GM19372 (cell line): Measurements from ENCODE around the gene EXOC6.

Source experiments
- ATAC-seq: cut with Tn5 transposase; IDR thresholded peaks from one replicate; pipeline ENCODE4 v1.9.1; 2021; ENCODE audit warnings: mild to moderate bottlenecking, low read depth, moderate library complexity; ENCODE audit not compliant: unreplicated experiment

The EXOC6 gene

DNA sequence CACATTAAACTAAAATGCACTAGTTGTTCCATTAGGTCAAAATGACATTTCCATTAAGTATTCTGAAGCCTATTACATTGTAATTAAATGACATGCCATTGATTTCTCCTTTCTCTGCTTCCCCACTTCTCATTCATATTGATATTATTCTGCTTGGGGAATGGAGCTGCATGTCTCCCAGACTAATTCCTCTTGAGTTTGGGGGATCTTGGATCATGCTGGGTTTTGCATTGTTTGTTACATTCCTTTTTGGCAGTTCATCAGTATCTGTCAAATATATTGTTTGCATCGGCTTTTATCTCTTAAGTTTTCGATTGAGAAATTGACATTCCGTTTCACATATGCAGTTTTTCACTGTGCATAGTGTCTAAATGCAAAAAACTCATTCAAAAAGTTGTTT, 147.2 kb downstream of the EXOC6 start:
- no peak for ATAC-seq

DNA sequence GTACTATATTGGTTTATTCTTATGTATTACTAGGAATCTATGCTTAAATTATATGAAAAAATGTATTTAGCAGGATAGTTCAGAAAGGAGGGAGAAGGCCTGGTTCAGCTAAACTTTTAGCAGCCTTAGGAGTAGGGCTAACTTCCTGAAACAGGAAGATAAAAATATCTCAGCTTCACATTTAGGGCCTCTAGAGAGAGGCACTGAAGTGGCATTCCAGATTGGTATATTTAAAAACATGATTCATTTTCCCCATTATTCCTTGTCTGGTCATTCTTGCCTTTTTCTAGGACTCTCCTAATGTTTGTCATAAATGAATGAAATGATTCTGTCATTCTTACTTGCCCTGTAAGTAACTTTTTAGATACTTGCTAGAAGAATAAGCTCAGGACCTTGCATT, 149.3 kb downstream of the EXOC6 start:
- ATAC-seq: no peak

DNA sequence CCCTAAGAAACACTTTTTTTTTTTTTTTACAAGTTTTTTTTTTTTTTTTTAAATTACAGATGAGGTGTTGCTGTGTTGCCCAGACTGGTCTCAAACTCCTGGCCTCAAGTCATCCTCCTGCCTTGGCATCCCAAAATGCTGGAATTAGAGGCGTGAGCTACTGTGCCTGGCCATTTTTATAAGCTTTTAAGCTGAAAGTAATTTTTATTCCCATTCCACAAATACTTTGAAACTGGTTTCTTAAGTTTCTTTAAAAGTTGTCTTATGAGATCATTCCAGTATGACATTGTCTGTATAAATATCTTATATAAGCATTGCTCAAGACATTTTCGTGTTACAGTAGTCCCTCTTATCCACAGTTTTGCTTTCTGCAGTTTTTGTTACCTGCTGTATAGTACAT, 150.9 kb downstream of the EXOC6 start:
- ATAC-seq: no peak

DNA sequence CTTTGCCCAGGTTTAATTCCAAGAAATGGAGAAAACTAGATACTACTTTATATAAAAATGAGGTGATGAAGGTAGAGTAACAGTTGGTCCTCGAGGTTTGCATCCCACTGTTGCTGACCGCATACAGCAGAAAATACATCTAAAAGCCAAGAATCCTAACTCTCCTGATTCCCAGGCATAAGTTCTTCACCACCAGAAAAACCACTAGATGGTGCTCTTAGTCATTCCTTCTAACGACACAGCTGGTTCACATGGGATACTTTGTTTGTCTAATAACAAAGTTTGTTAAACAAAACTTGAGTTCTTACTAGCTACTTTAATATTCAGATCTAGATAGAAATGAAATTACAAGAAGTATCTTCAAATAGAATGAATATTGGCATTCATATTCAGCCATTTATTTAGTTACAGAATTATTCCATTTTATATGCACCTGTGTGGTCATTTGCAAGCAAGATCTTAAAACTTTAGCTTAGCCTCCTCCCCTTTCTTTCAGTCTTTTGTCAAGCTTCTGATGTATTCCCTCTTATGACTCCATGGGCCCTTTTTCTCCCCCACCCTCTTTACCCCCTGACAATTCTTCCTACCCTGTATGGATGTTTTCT, 158.2 kb downstream of the EXOC6 start:
- ATAC-seq: no peak

DNA sequence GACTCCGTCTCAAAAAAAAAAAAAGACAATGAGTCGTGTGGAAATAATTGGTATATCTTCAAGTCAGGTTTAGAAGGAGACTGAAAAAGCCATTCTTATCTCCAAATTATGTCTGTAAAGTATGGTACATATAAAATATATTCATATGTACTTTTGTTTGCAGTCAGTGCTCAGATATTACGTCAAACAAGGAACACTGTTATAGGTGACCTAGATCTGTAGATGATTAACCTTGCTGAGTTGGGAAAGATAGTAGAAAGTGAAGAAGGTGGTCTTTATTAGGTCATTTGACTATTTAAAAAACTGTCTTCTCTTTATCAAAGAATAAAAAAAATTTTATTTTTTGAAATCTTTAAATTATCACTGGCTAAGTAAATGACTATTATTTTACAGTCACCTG, 167.4 kb downstream of the EXOC6 start:
- ATAC-seq: no peak

DNA sequence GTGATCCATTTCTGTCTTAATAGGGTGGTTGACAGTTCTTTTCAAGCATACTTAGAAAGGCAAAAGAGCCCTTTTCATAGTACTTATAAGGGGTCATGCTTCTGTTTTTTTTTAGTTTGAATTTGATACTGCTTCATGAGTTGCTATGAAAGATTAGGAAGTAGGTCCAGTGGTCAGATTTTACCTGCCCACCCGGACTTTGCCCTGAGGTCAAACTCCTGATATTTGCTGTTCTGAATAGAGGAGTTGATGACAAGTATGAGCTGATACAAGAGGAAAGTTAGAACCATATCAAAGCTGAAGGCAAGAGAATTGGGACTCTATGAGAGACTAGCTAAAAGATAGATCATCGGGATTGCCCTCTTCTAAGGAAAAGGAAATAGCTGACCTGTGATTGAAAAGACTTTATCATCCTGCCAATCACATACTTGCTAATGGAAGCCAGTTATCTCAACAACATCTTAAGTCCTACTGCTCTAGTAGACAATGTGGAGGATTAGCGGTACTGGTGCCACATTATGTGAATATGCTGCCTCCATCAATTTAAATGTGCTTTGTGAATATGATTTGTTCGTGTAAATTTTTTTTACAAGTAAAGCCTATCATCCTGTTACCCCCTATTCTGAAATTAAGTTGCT, 174.8 kb downstream of the EXOC6 start:
- no peak for ATAC-seq

DNA sequence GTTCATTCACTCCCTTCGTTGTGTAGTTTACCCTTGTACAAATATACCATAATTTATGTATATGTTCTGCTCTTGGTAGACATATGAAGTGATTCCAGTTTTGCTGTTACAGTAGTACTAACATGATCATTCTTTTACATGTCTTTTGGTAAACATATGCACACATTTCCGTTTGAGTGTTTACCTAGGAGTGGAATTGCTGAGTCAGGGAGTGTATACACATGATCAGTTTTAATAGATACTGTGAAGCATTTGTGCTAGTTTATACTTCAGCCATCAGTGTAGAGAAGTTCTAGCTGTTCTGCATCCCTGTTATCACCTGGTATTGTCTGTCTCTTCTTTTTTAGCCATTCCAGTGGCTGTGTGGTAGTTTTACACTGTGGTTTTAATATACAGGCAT, 177.8 kb downstream of the EXOC6 start:
- ATAC-seq: no peak

DNA sequence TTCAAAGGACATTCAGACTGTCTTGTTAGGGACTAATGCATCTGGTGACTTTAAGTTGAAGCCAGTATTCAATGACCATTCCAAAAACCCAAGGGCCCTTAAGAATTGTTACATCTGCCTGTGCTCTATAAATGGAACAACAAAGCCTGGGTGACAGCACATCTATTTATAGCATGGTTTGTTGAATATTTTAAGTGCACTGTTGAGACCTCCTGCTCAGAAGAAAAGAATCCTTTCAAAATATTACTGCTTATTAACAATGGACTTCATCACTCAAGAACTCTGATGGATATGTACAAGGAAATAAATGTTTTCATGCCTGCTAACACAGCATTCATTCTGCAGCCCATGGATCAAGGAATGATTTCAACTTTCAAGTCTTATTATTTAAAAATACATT, 179.2 kb downstream of the EXOC6 start:
- ATAC-seq: no peak

DNA sequence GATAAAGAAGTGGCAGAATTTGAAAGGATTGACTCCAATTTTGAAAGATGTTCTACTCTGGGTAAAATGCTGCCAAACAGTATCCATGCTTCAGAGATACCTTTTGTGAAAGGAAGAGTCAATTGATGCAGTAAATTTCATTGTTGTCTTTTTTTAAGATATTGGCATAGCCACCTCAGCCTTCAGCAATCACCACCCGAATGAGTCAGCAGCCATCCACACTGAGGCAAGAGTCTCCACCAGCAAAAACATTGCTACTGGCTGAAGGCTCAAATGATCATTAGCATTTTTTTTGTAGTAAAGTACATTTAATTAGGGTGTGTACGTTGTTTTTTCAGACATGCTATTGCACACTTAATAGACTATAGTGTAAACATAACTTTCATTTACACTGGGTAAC, 180.6 kb downstream of the EXOC6 start:
- ATAC-seq: no peak

DNA sequence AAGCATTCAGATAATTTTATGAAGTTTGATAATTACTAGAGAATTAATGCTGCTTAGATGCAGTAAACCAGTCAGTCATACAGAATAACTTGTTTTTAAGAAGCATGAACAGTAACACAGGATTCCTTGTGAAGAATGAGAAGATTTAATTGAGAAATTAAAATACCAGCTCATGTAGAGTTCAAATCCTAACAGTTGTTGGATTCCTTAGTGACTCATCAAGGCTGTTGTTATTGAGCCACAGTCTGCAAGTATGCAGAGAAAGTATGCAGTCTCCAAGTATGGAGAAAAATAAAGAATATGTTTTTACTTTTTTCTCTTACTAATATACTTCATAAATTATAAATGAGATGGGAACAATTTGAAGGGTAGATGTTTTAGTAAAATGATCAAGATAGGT, 182.1 kb downstream of the EXOC6 start:
- ATAC-seq: no peak

DNA sequence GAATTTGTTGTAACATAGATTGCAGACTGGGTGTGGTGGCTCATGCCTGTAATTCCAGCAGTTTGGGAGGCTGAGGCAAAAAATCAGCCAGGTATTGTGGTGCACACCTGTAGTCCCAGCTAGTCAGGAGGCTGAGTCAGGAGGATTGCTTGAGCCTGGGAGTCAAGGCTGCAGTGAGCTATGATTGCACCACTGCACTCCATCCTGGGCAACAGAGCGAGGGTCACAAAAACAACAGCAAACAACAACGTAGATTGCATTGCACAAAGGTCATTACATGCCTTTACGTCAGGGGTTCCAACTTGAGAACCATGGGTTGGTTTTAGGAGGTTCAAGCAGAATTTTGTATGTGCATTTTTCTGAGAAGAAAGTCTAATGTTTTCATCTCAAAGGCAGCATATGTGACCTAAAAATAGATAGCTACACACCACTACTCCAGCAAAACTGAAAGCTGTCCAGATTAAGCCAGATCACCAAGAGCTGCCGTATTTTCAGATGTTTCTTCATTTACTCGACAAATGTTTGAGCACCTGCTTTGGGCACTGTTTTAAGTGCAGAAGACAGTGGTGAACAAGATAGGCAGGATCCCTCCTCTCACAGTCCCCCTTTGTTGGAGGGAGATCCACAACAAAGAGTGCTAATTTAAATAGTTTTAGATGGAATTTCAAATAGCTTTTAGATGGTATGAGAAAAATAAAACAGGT, 183.9 kb downstream of the EXOC6 start:
- no peak for ATAC-seq

DNA sequence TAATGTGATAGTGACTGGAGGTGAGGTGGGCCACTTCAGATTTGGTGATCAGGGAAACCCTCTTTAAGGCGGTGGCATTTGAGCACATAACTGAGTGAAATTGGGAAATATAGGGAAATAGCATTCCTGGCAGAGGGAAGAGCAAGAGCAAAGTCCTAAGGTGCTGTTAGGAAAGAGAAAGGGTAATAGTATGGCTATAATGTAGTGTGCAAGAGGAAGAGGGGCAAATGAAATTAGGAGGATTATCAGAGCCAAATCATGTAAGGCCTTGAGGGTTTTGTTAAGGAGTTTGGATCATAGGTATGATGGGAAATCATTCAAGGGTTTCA, 184.5 kb downstream of the EXOC6 start:
- no peak for ATAC-seq

DNA sequence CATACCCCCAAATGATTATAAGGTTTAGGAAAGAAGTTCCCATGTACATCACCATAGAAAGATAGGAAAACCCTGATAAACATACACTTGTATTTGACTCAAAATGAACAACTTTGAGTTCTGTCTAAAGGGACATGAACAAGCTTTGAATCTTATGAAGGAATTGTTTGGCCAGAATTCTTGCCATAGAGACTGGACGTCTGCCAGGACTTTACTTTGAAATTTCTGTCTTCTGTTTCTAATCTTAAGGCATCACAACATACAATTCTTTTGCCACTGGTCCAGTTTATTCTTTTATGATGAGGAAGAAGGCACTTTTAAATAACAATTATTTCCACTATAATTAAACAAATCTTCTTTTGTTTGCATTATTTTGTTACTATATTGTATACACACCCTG, 186.1 kb downstream of the EXOC6 start:
- no peak for ATAC-seq

DNA sequence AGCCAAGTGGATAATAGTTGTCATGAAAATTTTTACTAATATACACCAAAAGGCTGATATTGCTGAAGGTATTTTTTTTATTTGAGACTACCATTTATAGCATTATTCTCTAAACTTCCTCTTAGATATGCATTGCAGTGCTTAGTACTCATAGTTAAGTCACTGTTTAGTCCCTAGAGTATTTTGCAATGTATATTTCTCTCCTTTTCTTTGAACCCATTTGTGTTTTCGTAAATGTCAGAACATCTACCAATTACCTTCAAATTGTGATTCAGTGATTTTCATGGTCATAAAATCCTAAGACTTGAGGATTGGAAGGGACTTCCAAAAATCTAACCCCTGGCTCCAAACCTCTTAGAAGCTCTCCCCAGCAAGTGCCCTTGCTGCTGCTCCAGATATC, 190.8 kb downstream of the EXOC6 start:
- ATAC-seq: no peak

DNA sequence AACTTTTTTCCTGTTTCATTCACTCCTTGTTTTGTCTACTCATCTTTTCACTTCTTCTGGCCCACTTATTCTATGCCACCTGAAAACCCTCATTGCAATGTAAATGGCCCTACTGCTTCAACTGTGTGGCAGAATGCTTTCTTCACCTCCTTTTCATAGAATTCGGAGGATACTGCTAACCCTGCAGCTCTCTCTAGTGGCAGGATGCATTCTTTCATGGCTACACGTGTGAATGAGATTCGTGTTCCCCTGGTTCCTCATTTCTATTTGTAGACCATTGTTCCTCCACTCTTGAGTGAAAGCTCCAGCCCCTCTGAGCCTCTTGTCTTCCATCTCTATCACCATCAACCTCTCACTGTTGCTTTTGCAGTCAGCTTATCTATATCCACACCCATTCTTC, 191.4 kb downstream of the EXOC6 start:
- ATAC-seq: no peak

DNA sequence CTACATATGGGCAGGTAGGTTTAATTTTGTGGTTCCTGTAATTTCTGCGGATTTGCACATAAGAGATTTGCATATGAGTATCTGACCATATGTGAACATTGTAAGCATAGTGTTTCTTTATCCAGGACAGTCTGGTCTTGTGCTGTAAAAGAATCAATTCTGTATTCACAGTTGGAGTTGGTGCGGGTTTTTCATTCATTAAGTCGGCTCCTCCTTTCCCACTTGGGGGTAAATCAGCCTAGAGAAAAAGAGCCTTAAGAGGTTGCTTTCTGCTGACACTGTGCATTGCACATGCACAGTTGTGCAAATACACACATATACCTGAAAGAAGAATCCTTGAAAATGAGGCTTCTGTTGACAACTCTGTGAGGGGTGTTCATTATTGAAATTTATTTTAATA, 206.2 kb downstream of the EXOC6 start:
- no peak for ATAC-seq

DNA sequence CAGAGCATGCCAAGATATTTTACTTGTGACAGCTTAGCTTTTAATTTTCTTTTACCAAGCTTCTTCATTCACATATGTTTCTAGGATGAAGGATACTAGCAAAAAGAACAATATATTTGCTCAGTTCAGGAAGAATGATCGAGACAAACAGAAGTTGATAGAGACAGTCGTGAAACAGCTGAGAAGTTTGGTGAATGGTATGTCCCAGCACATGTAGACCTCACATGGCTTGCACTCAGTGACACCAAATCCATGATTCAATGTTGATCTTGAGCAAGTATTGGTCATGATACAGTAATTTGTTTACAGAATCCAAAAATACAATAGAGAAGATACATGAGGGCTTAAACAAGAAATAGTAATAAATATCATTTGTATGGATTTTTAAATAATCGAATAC, 209.8 kb downstream of the EXOC6 start:
- ATAC-seq: no peak

DNA sequence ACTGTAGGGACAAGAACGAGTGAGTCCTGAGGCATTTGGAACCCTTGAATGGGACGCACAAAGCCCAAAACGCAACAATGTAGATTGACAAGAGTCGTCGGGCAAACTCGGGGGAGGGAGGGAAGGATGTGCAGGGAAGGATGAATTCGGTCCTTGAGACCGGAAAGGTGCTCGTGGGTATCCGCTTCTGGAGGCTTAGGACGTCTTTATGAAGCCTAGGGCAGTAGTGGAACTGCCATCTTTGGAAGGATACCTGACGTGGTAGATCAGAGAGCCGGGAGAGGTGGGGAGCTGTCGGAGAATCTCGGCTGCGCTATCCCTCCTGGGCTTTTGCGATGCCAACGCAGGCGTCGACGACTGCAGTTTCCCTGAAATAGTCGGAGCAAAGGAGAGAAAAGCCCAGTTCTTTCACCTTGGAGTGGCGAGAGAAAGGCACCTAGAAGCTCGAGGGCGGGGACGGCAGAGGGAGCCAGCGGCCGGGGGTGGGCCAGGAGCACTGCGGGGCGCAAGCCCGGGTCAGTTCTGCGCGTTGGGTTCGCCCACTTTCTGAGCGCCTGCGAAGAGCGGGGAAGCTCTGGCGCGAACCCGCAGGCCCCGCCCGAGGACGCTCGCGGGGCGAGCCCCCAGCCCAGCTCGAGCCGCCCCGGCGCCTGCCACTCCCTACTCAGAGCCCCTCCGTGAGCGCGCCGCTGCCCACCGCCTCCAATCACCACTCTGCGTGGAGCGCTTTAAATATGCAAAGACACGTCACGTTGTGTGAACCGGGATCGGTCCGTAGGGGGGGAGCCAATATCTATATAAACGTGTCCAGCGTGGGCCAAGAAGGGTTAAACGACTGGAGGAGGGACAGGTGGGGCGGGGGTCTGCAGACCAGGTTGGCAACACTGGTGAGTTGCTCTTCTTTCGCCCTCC, 211.9 kb downstream of the EXOC6 start, which contains the start of gene CYP26C1:
CYP26C1 (plus strand) TSS at position 824 of the 912 bp plus-strand sequence. CDS start 466 bp downstream, outside the sequence.
- no peak for ATAC-seq

DNA sequence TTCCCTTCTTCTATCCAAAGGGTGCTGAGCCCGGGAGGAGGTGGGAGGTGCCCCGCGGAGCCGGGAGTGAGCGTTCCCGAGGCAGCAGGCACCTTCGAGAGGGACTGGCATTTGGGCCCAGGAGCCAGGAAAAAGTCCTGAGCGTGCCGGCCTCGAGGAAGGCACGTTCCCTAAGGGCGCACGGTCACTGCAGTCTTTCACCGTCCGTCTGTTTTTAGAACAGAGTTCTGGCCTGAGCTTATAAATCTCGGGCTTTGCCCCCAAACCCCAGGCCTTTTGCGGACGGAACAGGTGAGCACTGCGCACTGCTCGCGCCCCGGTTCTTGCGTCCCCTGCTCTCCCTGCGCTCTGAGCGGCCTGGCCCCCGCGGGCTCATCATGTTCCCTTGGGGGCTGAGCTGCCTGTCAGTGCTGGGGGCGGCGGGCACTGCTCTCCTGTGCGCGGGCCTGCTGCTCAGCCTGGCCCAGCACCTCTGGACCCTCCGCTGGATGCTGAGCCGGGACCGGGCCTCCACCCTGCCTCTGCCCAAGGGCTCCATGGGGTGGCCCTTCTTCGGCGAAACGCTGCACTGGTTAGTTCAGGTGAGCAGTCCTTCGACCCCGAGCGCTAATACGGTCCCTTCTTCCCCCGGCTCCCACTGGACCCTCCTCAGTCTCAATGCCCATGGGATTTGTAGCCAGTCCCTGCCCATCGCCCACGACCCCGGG, 212.7 kb downstream of the EXOC6 start:
- ATAC-seq: no peak
